HL-60 (cell line): ENCODE results near the gene ADARB1.

Experiments
- POLR2AphosphoS5 ChIP-seq: IDR thresholded peaks from 2 replicates; pipeline ENCODE4 v1.6.1; 2012; ENCODE audit warnings: low read depth
- TF ChIP-seq, protein P1 (sequence below): IDR thresholded peaks from one replicate; pipeline ENCODE4 v1.5.1; 2011; ENCODE audit warnings: low read length, control low read depth, inconsistent platforms; ENCODE audit not compliant: insufficient read depth
- TF ChIP-seq, protein P2 (sequence below): IDR thresholded peaks from 2 replicates; pipeline ENCODE4 v1.6.1; 2012; ENCODE audit warnings: low read depth; ENCODE audit not compliant: insufficient replicate concordance

DNA sequence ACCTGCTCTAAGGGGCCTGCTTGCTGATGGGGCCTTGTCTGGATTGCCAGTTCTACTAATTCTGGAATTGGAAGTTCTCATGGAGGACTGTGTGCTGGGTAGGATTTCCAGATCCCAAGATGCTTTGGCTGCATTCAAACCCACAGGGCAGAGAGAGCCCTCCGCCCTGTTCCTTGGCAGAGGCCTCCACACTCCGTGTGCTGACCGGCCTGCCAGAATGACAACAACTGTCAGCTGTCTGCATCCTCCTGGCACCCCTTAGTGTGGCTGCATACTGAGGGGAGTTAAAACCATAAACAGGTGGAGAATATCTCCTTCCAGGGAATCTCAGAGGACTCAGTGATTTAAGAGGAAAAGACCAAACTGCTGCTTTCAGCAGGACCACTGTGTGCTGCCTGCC, 60.7 kb downstream of the ADARB1 start:
- TF ChIP-seq, protein P1, sequence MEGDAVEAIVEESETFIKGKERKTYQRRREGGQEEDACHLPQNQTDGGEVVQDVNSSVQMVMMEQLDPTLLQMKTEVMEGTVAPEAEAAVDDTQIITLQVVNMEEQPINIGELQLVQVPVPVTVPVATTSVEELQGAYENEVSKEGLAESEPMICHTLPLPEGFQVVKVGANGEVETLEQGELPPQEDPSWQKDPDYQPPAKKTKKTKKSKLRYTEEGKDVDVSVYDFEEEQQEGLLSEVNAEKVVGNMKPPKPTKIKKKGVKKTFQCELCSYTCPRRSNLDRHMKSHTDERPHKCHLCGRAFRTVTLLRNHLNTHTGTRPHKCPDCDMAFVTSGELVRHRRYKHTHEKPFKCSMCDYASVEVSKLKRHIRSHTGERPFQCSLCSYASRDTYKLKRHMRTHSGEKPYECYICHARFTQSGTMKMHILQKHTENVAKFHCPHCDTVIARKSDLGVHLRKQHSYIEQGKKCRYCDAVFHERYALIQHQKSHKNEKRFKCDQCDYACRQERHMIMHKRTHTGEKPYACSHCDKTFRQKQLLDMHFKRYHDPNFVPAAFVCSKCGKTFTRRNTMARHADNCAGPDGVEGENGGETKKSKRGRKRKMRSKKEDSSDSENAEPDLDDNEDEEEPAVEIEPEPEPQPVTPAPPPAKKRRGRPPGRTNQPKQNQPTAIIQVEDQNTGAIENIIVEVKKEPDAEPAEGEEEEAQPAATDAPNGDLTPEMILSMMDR: no peak
- TF ChIP-seq, protein P2, sequence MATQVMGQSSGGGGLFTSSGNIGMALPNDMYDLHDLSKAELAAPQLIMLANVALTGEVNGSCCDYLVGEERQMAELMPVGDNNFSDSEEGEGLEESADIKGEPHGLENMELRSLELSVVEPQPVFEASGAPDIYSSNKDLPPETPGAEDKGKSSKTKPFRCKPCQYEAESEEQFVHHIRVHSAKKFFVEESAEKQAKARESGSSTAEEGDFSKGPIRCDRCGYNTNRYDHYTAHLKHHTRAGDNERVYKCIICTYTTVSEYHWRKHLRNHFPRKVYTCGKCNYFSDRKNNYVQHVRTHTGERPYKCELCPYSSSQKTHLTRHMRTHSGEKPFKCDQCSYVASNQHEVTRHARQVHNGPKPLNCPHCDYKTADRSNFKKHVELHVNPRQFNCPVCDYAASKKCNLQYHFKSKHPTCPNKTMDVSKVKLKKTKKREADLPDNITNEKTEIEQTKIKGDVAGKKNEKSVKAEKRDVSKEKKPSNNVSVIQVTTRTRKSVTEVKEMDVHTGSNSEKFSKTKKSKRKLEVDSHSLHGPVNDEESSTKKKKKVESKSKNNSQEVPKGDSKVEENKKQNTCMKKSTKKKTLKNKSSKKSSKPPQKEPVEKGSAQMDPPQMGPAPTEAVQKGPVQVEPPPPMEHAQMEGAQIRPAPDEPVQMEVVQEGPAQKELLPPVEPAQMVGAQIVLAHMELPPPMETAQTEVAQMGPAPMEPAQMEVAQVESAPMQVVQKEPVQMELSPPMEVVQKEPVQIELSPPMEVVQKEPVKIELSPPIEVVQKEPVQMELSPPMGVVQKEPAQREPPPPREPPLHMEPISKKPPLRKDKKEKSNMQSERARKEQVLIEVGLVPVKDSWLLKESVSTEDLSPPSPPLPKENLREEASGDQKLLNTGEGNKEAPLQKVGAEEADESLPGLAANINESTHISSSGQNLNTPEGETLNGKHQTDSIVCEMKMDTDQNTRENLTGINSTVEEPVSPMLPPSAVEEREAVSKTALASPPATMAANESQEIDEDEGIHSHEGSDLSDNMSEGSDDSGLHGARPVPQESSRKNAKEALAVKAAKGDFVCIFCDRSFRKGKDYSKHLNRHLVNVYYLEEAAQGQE: no peak
- no peak for TF ChIP-seq POLR2AphosphoS5
